ENCODE data around the gene LGI2.

DNA sequence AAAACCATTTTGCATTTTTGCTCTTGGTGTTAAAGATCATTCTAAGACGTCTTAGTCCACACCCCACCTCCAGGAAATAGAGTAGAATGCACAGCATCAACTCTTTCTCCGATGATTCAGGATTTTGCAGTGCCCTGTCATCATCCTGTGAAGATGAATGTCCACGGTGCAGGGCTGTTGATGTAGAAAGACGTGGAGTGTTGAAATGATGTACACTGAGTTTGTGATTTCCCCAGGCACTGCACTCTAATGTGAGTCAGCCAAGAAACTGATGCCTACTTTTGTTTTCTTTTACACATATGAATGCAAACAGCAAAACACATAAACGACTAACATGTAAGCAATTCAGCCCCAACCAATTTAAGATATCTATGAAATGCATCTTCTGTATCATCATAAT lies 10.5 kb downstream of the LGI2 start:
- TF ChIP-seq SUZ12 (IDR thresholded peaks at IDR 0.05; ENCODE audit: low read length), result no peak
- no peak for TF ChIP-seq POLR2AphosphoS5 (IDR thresholded peaks at IDR 0.05; ENCODE audit: low read depth, low read length)
- TF ChIP-seq MAFK (IDR thresholded peaks at IDR 0.05; ENCODE audit: low read depth, low read length), result no peak
- TF ChIP-seq EZH2 (IDR thresholded peaks at IDR 0.05; ENCODE audit: low read depth, low read length, severe bottlenecking), result no peak
- TF ChIP-seq POLR2A (IDR thresholded peaks at IDR 0.05; ENCODE audit: control extremely low read depth in 1 of 2, low read depth in 2 of 2, low read length in 2 of 2), result no peak
- TF ChIP-seq, protein P1, sequence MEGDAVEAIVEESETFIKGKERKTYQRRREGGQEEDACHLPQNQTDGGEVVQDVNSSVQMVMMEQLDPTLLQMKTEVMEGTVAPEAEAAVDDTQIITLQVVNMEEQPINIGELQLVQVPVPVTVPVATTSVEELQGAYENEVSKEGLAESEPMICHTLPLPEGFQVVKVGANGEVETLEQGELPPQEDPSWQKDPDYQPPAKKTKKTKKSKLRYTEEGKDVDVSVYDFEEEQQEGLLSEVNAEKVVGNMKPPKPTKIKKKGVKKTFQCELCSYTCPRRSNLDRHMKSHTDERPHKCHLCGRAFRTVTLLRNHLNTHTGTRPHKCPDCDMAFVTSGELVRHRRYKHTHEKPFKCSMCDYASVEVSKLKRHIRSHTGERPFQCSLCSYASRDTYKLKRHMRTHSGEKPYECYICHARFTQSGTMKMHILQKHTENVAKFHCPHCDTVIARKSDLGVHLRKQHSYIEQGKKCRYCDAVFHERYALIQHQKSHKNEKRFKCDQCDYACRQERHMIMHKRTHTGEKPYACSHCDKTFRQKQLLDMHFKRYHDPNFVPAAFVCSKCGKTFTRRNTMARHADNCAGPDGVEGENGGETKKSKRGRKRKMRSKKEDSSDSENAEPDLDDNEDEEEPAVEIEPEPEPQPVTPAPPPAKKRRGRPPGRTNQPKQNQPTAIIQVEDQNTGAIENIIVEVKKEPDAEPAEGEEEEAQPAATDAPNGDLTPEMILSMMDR (IDR thresholded peaks at IDR 0.05; ENCODE audit: control extremely low read depth in 1 of 3, insufficient read depth in 1 of 3, low read depth in 1 of 3, low read length in 3 of 3), result no peak
- no peak for TF ChIP-seq RFX5 (IDR thresholded peaks at IDR 0.05; ENCODE audit: borderline replicate concordance, low read depth, low read length)
- TF ChIP-seq RXRA (IDR thresholded peaks at IDR 0.05; ENCODE audit: insufficient read depth, low read depth, low read length), result no peak
- TF ChIP-seq KDM1A (IDR thresholded peaks at IDR 0.05; ENCODE audit: borderline replicate concordance, low read length), result no peak
- no peak for TF ChIP-seq POU5F1 (IDR thresholded peaks at IDR 0.05; ENCODE audit: low read depth, low read length)
- TF ChIP-seq, protein P2, sequence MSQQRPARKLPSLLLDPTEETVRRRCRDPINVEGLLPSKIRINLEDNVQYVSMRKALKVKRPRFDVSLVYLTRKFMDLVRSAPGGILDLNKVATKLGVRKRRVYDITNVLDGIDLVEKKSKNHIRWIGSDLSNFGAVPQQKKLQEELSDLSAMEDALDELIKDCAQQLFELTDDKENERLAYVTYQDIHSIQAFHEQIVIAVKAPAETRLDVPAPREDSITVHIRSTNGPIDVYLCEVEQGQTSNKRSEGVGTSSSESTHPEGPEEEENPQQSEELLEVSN (IDR thresholded peaks at IDR 0.05), result no peak
- TF ChIP-seq SRF (IDR thresholded peaks at IDR 0.05; ENCODE audit: low read depth, low read length), result no peak
- no peak for TF ChIP-seq SP1 (IDR thresholded peaks at IDR 0.05; ENCODE audit: low read depth, low read length)

All from H1 (cell line).